Measurements from ENCODE around the gene CYRIA.

The CYRIA gene

DNA sequence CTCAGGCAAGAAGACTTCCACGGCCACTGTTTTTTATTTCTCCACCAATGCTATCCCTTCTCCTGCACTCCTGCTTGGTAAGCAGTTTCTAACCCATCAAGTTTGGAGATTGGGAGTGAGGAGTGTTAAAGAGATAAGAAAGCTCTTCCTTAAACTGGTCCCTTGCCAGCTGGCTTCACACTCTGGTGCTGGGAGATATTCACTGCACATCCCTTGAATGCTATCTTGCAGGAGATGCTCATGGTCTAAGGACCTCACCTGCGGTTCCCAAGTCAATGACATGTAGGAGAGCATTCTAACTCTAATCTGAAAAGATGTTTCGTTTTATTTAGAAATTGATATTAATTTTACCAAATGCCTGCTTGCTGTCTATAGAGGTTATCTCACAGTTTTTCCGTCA lies 28.2 kb upstream of the CYRIA start:
- in situ Hi-C loops (cut with HindIII; ENCODE audit: low sequenced_read_pairs): no loop called here

GRCh38 chr2:16691261-16691660 lies 25.6 kb upstream of the CYRIA start:
- TF ChIP-seq CTCF (IDR thresholded peaks at IDR 0.05; ENCODE audit: low read depth, low read length): no peak
- in situ Hi-C loops (cut with HindIII; ENCODE audit: low sequenced_read_pairs): no loop called here
- H3K4me3 ChIP-seq (ENCODE audit: low read depth, low read length): no peak overlapping the region
- DNase-seq (ENCODE audit: low read depth, low spot score): no peak

More for the DNA sequence above, 28.2 kb upstream of the CYRIA start:
- H3K4me3 ChIP-seq (ENCODE audit: low read depth, low read length): no peak overlapping the region
- DNase-seq (ENCODE audit: low read depth, low spot score): no peak
- TF ChIP-seq CTCF (IDR thresholded peaks at IDR 0.05; ENCODE audit: low read depth, low read length): no peak

- DNase-seq (ENCODE audit: low read depth, low spot score): no peak
- H3K4me3 ChIP-seq (ENCODE audit: low read depth, low read length): no peak overlapping the region
- no peak for TF ChIP-seq CTCF (IDR thresholded peaks at IDR 0.05; ENCODE audit: low read depth, low read length)
- in situ Hi-C loops (cut with HindIII; ENCODE audit: low sequenced_read_pairs): no loop called here
These were observed 22.3 kb upstream of the CYRIA start for GRCh38 chr2:16687955-16688354.

DNA sequence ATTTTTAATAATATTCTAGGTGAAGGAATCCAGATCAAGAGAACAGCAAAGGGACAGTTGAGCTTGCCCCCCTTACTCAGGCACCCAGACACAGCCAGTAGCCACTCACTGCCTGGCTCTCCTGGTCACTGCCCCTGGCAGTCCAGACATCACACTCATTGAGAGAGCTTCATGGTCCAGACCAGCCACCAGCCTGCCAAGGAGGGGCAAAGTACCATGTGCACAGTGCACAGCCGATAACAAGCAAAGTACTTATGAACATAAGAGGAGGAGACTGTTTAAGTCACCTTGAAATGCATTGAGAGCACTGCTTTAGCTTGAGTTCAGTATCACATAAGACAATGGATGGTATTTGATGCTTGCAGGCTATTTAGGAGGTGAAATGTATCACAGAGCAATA lies 21.6 kb upstream of the CYRIA start:
- H3K4me3 ChIP-seq (ENCODE audit: low read depth, low read length): no peak overlapping the region
- DNase-seq (ENCODE audit: low read depth, low spot score): no peak
- in situ Hi-C loops (cut with HindIII; ENCODE audit: low sequenced_read_pairs): no loop called here
- no peak for TF ChIP-seq CTCF (IDR thresholded peaks at IDR 0.05; ENCODE audit: low read depth, low read length)

GRCh38 chr2:16686641-16687040 lies 21.0 kb upstream of the CYRIA start:
- no peak overlapping the region for H3K4me3 ChIP-seq (ENCODE audit: low read depth, low read length)
- no peak for TF ChIP-seq CTCF (IDR thresholded peaks at IDR 0.05; ENCODE audit: low read depth, low read length)
- in situ Hi-C loops (cut with HindIII; ENCODE audit: low sequenced_read_pairs): no loop called here
- no peak for DNase-seq (ENCODE audit: low read depth, low spot score)

DNA sequence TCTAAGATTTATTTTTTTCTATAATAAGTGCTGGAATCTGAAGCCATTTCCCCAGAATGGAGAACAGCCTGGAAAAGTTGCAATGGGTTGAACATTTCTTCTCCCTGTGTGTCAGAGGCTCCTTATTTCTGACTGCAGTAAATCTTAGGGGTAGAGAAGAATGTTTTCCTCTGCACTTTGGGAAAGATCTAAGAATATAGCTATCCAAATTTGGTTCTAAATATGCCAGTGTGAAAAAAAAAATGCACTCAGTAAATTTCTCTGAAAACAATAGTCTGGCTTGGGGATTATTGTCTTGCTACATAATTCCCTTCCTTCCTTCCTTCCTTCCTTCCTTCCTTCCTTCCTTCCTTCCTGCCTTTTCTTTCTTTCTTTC lies 19.7 kb upstream of the CYRIA start:
- DNase-seq (ENCODE audit: low read depth, low spot score): no peak
- no peak overlapping the region for H3K4me3 ChIP-seq (ENCODE audit: low read depth, low read length)
- TF ChIP-seq CTCF (IDR thresholded peaks at IDR 0.05; ENCODE audit: low read depth, low read length): no peak
- in situ Hi-C loops (cut with HindIII; ENCODE audit: low sequenced_read_pairs): no loop called here
